K562 (cell line): ENCODE measurements around the gene MIDN. TPM values are rescaled to one million over a fixed set of nuclear protein-coding genes. Genes with fewer than 3 reads are reported as not detected.
A peak's percentile ranks its signal among the peaks of the same experiment; 100 is the strongest.

Source experiments
- CBX8 ChIP-seq: fragments of 200-600 bp; sonication (generic); IDR thresholded peaks from 2 replicates; pipeline ENCODE4 v1.6.1; 2012; ENCODE audit warnings: borderline replicate concordance, mixed run types, low read depth, mild to moderate bottlenecking, moderate library complexity, mixed read lengths, low read length, control low read depth, inconsistent platforms; ENCODE audit not compliant: poor library complexity, severe bottlenecking; ENCODE audit errors: extremely low read depth
- CCNT2 ChIP-seq: IDR thresholded peaks from 2 replicates; pipeline ENCODE4 v1.6.1; 2011; ENCODE audit warnings: borderline replicate concordance, low read depth, mild to moderate bottlenecking, moderate library complexity, mixed read lengths, low read length; ENCODE audit not compliant: insufficient read length; ENCODE audit errors: extremely low read depth
- ESRRA ChIP-seq: fragments of 450-650 bp; IDR thresholded peaks from 2 replicates; pipeline ENCODE4 v1.6.1; 2014; ENCODE audit warnings: low read depth, mild to moderate bottlenecking, moderate library complexity, borderline replicate concordance
- FOS ChIP-seq: IDR thresholded peaks from 3 replicates; pipeline ENCODE4 v1.6.1; 2011; ENCODE audit not compliant: insufficient read length; ENCODE audit errors: extremely low read depth
- HNRNPUL1 ChIP-seq: fragments of 200-400 bp; formaldehyde crosslinking; IDR thresholded peaks from 2 replicates; pipeline ENCODE4 v1.6.1; 2017; ENCODE audit warnings: low read length
- JUN ChIP-seq, 2 experiments: sonication (generic) in 1 of 2; formaldehyde crosslinking in 1 of 2; IDR thresholded peaks; 2 replicates each; pipeline versions ENCODE4 v1.6.1 to v1.8.0; 2012 to 2022; ENCODE audit warnings: borderline replicate concordance in 2 of 2, mild to moderate bottlenecking in 2 of 2, improper control_type of control experiment in 1 of 2, low read depth in 1 of 2, low read length in 1 of 2, missing genetic modification reagents in 1 of 2
- KLF6 ChIP-seq: fragments of 250-450 bp; sonication (Bioruptor Pico); IDR thresholded peaks from 2 replicates; pipeline ENCODE4 v1.4.0; 2020; ENCODE audit warnings: mild to moderate bottlenecking, moderate library complexity, borderline replicate concordance
- LCOR ChIP-seq: sonication (generic); formaldehyde crosslinking; IDR thresholded peaks from 2 replicates; pipeline ENCODE4 v1.8.0; 2022; ENCODE audit warnings: mild to moderate bottlenecking, missing genetic modification reagents
- NCOR1 ChIP-seq: fragments of 450-650 bp; IDR thresholded peaks from 2 replicates; pipeline ENCODE4 v1.6.1; 2016; ENCODE audit warnings: mild to moderate bottlenecking, moderate library complexity
- NFXL1 ChIP-seq: fragments of 450-650 bp; formaldehyde crosslinking; IDR thresholded peaks from 2 replicates; pipeline ENCODE4 v1.4.0; 2021; ENCODE audit warnings: mild to moderate bottlenecking
- POLR2B ChIP-seq: fragments of 450-650 bp; IDR thresholded peaks from 2 replicates; pipeline ENCODE4 v1.6.1; 2018; ENCODE audit warnings: low read depth; ENCODE audit not compliant: partially characterized antibody
- RBM34 ChIP-seq: fragments of 200-400 bp; formaldehyde crosslinking; IDR thresholded peaks from 2 replicates; pipeline ENCODE4 v1.6.1; 2018; ENCODE audit warnings: low read length, borderline replicate concordance; ENCODE audit not compliant: insufficient read depth
- XRCC5 ChIP-seq: fragments of 200-400 bp; formaldehyde crosslinking; IDR thresholded peaks from 2 replicates; pipeline ENCODE4 v1.6.1; 2017; ENCODE audit warnings: low read depth, mild to moderate bottlenecking, low read length
- ZNF3 ChIP-seq: fragments of 250-450 bp; sonication (Bioruptor Pico); IDR thresholded peaks from 2 replicates; pipeline ENCODE4 v1.5.0; 2021; ENCODE audit warnings: mild to moderate bottlenecking, moderate library complexity
- ZNF316 ChIP-seq: fragments of 450-650 bp; IDR thresholded peaks from 2 replicates; pipeline ENCODE4 v1.6.1; 2016
- ZNF76 ChIP-seq: fragments of 250-450 bp; sonication (Bioruptor Pico); IDR thresholded peaks from 2 replicates; pipeline ENCODE4 v1.4.0; 2020; ENCODE audit warnings: mild to moderate bottlenecking, moderate library complexity, borderline replicate concordance
- polyA plus RNA-seq, 8 experiments: library from polyadenylated mRNA; depleted of rRNA in 4 of 8; stranded (reverse) in 5 of 8; unstranded in 3 of 8; fragments of >200 nt; fragmentation: Nextera tagmentation in 2 of 8; fragmentation: Illumina TruSeq in 1 of 8; extraction: Ambion mirVana in 2 of 8; extraction: Trizol in 1 of 8; gene quantifications; 2 replicates each; pipeline versions ENCODE4 v1.2.1 to v1.2.3, GENCODE V29; 2011 to 2014; ENCODE audit warnings: inconsistent platforms in 1 of 8, missing spikeins in 1 of 8
- total RNA-seq, 7 experiments: library from RNA; depleted of rRNA in 6 of 7; stranded (reverse); fragments of >200 nt in 6 of 7; fragmentation: Illumina TruSeq in 2 of 7; extraction: Trizol in 2 of 7; gene quantifications; 2 replicates each; pipeline versions ENCODE4 v1.2.1 to v1.2.3, GENCODE V29; 2011 to 2021; ENCODE audit warnings: low replicate concordance in 1 of 7
- TF ChIP-seq, protein P1 (sequence below): sonication (generic); formaldehyde crosslinking; IDR thresholded peaks from 2 replicates; pipeline ENCODE4 v1.8.0; 2022; ENCODE audit warnings: mild to moderate bottlenecking, missing genetic modification reagents
- TF ChIP-seq, protein P2 (sequence below), 2 experiments: fragments of 450-650 bp; conservative IDR thresholded peaks; 2 replicates each; pipeline ENCODE4 v1.6.1; 2017; ENCODE audit warnings: mild to moderate bottlenecking in 2 of 2, moderate library complexity in 2 of 2
- TF ChIP-seq, protein P3 (sequence below): conservative IDR thresholded peaks from 2 replicates; pipeline ENCODE4 v1.6.1; 2011; ENCODE audit warnings: low read depth, mild to moderate bottlenecking, low read length; ENCODE audit not compliant: control insufficient read depth

The MIDN gene
- total and polyA plus RNA-seq, 9 of the 15 experiments (the other 6 are each of a cell fraction or from before 2014, with no cell fraction given): 0.17 to 120 (median 10.1) TPM

DNA sequence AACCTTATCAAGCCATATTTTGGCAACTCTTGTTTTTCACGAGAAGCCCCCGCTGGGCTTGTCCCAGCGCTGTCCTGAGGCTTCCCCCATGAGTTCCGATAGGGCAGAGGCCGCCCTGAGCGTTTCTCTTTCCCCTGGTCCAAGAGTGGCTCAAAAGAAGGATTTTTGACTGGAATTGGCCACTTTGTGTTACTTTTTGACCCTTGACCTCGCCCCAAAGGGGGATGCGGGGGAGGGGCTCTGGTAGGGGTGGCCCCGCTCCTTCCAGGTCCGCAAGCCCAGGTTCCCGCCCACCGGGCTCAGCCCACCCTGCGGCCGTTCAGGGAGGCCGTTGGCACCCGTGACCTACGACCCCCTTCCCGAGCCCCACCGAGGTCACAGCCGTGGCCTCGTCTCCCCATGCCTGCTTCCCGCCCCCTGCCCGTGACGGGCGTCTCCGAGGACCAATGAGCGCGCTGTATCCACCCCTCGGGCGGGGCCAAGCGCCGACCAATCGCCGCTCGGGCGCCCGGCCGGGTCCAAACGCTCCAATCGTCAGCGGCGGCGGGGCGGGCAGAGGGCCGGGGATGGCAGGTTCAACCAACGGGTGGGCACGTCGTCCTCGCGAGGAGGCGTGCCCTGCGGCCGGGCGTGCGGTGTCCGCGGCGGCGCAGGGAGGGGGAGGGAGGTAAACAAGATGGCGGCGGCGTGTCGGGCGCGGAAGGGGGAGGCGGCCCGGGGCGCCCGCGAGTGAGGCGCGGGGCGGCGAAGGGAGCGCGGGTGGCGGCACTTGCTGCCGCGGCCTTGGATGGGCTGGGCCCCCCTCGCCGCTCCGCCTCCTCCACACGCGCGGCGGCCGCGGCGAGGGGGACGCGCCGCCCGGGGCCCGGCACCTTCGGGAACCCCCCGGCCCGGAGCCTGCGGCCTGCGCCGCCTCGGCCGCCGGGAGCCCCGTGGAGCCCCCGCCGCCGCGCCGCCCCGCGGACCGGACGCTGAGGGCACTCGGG is 43.0 kb upstream of the MIDN start, which contains the start of gene STK11 (continued):
- TF ChIP-seq CBX8: no peak
- TF ChIP-seq CCNT2: peak; percentile 70
- TF ChIP-seq LCOR (CRISPR knock-in tag): no peak
- TF ChIP-seq, protein P1, sequence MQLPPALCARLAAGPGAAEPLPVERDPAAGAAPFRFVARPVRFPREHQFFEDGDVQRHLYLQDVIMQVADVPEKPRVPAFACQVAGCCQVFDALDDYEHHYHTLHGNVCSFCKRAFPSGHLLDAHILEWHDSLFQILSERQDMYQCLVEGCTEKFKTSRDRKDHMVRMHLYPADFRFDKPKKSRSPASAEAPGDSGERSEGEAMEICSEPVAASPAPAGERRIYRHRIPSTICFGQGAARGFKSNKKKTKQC (CRISPR knock-in tag): no peak
- TF ChIP-seq RBM34: no peak
- no peak for TF ChIP-seq ZNF316
- TF ChIP-seq KLF6 (CRISPR knock-in tag): peak; percentile 79; the same call in 1 of the 2 replicates
- no peak for TF ChIP-seq XRCC5
- no peak; the same call in 1 of the 2 replicates for TF ChIP-seq ZNF76
- no peak for TF ChIP-seq NCOR1
- TF ChIP-seq, protein P2, sequence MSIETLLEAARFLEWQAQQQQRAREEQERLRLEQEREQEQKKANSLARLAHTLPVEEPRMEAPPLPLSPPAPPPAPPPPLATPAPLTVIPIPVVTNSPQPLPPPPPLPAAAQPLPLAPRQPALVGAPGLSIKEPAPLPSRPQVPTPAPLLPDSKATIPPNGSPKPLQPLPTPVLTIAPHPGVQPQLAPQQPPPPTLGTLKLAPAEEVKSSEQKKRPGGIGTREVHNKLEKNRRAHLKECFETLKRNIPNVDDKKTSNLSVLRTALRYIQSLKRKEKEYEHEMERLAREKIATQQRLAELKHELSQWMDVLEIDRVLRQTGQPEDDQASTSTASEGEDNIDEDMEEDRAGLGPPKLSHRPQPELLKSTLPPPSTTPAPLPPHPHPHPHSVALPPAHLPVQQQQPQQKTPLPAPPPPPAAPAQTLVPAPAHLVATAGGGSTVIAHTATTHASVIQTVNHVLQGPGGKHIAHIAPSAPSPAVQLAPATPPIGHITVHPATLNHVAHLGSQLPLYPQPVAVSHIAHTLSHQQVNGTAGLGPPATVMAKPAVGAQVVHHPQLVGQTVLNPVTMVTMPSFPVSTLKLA (conservative IDR thresholded peaks at IDR 0.05): peak; percentile 68 to 87
- no peak for TF ChIP-seq HNRNPUL1
- TF ChIP-seq NFXL1 (CRISPR knock-in tag): no peak
- peak; percentile 94 for TF ChIP-seq FOS
- TF ChIP-seq, protein P3, sequence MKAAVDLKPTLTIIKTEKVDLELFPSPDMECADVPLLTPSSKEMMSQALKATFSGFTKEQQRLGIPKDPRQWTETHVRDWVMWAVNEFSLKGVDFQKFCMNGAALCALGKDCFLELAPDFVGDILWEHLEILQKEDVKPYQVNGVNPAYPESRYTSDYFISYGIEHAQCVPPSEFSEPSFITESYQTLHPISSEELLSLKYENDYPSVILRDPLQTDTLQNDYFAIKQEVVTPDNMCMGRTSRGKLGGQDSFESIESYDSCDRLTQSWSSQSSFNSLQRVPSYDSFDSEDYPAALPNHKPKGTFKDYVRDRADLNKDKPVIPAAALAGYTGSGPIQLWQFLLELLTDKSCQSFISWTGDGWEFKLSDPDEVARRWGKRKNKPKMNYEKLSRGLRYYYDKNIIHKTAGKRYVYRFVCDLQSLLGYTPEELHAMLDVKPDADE: peak; percentile 47
- no peak for TF ChIP-seq JUN (IDR thresholded peaks at IDR 0.05; ENCODE audit: borderline replicate concordance, low read depth, low read length)
- TF ChIP-seq JUN (CRISPR knock-in tag; IDR thresholded peaks at IDR 0.05; ENCODE audit: borderline replicate concordance): no peak
- no peak for TF ChIP-seq ZNF3 (CRISPR knock-in tag)
- no peak for TF ChIP-seq POLR2B
- peak; percentile 75 for TF ChIP-seq ESRRA
